Lower lobe of right lung (tissue), 2 donors: ENCODE results near the gene CMPK1. TPM values are rescaled to one million over a fixed set of nuclear protein-coding genes. Genes with fewer than 3 reads are reported as not detected.
"Not testable (repeated sequence)": the region's sequence is repeated elsewhere in the genome, so short reads cannot be mapped to it uniquely, and the experiment has no call there.

Source experiments
- ATAC-seq, 2 donors: fragments of 200-7000 bp; cut with Tn5 transposase; one replicate each; pipeline ENCODE4 v1.9.1; 2020 to 2022; ENCODE audit warnings: mild to moderate bottlenecking in 2 of 2, moderate library complexity in 2 of 2
- DNase-seq: peaks from one replicate; pipeline ENCODE4 v3.0.0-alpha.2; 2020
- H3K27ac ChIP-seq: fragments of 200-600 bp; one replicate; pipeline ENCODE4 v1.8.0; 2022
- H3K27me3 ChIP-seq: fragments of 200-600 bp; one replicate; pipeline ENCODE4 v1.8.0; 2022; ENCODE audit warnings: low read depth
- H3K36me3 ChIP-seq: fragments of 200-600 bp; one replicate; pipeline ENCODE4 v1.8.0; 2022; ENCODE audit warnings: mild to moderate bottlenecking
- H3K4me1 ChIP-seq: fragments of 200-600 bp; one replicate; pipeline ENCODE4 v1.8.0; 2022
- H3K4me3 ChIP-seq: fragments of 200-600 bp; one replicate; pipeline ENCODE4 v1.8.0; 2022; ENCODE audit warnings: mild to moderate bottlenecking
- H3K9me3 ChIP-seq: fragments of 200-600 bp; one replicate; pipeline ENCODE4 v1.8.0; 2022
- intact Hi-C: fragments of 100-400 bp; cut with DNase I; formaldehyde crosslinking; loops from one replicate; pipeline ENCODE4 v1.11.0; 2022
- long read RNA-seq: library from polyadenylated mRNA; unstranded; transcript quantifications from one replicate; pipeline ENCODE4 v2.0.0, GENCODE V29; 2021
- total RNA-seq: library from RNA; stranded (reverse); fragmentation: NEBNext Ultra II Directional; extraction: Animal tissue kit (Norgen Biotek cat#: 25700); gene quantifications from one replicate; pipeline ENCODE4 v1.2.1, GENCODE V29; 2021
- TF ChIP-seq, protein P1 (sequence below): fragments of 200-600 bp; IDR thresholded peaks from one replicate; pipeline ENCODE4 v1.8.0; 2022; ENCODE audit warnings: antibody characterized with exemption, mild to moderate bottlenecking
- donor health status: DM: no; HTN: yes; CAD: no; lungs with severe emphysema.

Gene CMPK1, protein sequence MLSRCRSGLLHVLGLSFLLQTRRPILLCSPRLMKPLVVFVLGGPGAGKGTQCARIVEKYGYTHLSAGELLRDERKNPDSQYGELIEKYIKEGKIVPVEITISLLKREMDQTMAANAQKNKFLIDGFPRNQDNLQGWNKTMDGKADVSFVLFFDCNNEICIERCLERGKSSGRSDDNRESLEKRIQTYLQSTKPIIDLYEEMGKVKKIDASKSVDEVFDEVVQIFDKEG
- total RNA-seq: 116 TPM
- long read RNA-seq, transcript CMPK1-202 (5 exons, 1,212 nt): minor isoform, 11 of 412 reads
- long read RNA-seq, transcript CMPK1-203 (6 exons, 2,930 nt): major isoform, 377 of 412 reads
- long read RNA-seq, partial matches to known transcripts: 10 of 412 reads
- long read RNA-seq, other reads (novel, unspliced or antisense): 12 of 412 reads

DNA sequence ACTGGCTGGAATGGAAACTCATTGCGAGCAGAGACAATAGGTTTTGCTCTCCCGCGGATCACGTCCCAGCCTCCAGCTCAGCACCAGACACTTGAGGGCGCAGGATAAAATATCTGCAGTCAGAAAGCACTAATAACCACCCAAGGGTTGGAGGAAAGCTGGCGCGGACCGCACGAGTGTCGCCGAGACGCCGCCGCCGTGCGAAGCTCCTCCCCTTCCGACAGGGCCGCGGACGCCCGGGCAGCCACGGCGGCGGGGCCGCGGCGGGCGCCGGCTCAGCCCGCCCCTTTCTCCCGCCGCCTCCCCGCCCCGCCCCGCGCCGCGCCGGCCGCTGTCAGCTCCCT, at the start of gene CMPK1:
Gene CMPK1, plus strand, starts transcription at position 213 of the 344 bp plus-strand sequence. CDS start 156 bp downstream, outside the sequence.
- H3K9me3 ChIP-seq: no peaks in the 10 kb centered on the region
- ATAC-seq (peak; percentile 91 to 93), DNase-seq (peak; percentile 90)
- H3K27me3 ChIP-seq: no peaks in the 10 kb centered on the region
- peak within 1 kb of the TSS; percentile 91 for H3K4me3 ChIP-seq
- H3K27ac ChIP-seq: peak within 1 kb of the TSS; percentile 96
- H3K4me1 ChIP-seq: peaks cover 30% of the 10 kb centered on the region
- TF ChIP-seq, protein P1, sequence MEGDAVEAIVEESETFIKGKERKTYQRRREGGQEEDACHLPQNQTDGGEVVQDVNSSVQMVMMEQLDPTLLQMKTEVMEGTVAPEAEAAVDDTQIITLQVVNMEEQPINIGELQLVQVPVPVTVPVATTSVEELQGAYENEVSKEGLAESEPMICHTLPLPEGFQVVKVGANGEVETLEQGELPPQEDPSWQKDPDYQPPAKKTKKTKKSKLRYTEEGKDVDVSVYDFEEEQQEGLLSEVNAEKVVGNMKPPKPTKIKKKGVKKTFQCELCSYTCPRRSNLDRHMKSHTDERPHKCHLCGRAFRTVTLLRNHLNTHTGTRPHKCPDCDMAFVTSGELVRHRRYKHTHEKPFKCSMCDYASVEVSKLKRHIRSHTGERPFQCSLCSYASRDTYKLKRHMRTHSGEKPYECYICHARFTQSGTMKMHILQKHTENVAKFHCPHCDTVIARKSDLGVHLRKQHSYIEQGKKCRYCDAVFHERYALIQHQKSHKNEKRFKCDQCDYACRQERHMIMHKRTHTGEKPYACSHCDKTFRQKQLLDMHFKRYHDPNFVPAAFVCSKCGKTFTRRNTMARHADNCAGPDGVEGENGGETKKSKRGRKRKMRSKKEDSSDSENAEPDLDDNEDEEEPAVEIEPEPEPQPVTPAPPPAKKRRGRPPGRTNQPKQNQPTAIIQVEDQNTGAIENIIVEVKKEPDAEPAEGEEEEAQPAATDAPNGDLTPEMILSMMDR: no peak
- H3K36me3 ChIP-seq: no peaks in the 10 kb centered on the region
- intact Hi-C loops: no loop called here

DNA sequence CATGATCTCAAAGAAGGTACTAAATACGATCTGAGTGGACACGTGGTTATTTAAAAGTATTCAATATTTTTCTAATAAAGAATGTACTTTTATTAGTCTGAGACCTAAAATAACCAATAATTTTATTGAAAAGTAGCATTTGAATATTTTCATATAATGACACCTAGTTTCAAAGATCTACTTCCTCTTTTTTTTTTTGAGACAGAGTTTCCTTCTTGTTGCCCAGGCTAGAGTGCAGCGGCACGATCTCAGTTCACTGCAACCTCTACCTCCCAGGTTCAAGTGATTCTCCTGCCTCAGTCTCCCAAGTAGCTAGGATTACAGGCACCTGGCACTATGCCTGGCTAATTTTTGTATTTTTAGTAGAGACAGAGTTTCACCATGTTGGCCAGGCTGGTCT, 45.5 kb upstream of the CMPK1 start:
- DNase-seq, H3K4me1 ChIP-seq, H3K9me3 ChIP-seq, intact Hi-C loops, H3K36me3 ChIP-seq, H3K27ac ChIP-seq, H3K4me3 ChIP-seq, H3K27me3 ChIP-seq, ATAC-seq: not testable (repeated sequence)

DNA sequence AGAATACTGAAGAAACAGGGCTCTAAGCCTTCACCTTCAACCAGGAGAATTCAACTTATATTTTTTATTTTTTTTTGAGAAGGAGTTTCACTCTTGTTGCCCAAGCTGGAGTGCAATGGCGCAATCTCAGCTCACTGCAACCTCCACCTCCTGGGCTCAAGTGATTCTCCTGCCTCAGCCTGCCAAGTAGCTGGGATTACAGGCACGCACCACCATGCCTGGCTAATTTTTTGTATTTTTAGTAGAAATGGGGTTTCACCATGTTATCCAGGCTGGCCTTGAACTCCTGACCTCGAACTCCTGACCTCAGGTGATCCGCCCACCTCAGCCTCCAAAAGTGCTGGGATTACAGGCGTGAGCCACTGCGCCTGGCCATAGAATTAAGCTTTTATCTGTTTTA, 38.7 kb upstream of the CMPK1 start:
- intact Hi-C loops, ATAC-seq, H3K27me3 ChIP-seq: not testable (repeated sequence)

DNA sequence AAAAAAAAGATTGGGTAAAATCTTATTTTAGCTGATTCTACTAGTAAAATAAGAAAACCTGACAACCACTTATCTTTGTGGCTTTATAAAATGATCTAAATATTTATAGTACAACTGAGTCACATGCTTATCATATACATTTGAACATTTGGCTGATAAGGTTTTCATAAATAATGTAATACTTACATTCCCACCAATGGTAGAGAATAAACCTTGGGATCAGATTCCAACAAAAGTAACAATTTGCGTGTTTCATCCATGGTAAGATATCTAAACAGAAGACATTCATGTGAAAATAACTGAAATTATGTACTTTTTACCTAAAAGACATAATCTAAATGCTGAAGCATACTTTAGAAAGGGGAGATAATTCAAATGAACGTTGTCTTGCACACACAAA, 38.0 kb upstream of the CMPK1 start:
- no peak for DNase-seq
- intact Hi-C loops: no loop called here
- TF ChIP-seq, protein P1: no peak

More for the DNA sequence above, 38.7 kb upstream of the CMPK1 start:
- not testable (repeated sequence) for H3K36me3 ChIP-seq, H3K4me1 ChIP-seq, H3K27ac ChIP-seq, H3K9me3 ChIP-seq, DNase-seq, H3K4me3 ChIP-seq

DNA sequence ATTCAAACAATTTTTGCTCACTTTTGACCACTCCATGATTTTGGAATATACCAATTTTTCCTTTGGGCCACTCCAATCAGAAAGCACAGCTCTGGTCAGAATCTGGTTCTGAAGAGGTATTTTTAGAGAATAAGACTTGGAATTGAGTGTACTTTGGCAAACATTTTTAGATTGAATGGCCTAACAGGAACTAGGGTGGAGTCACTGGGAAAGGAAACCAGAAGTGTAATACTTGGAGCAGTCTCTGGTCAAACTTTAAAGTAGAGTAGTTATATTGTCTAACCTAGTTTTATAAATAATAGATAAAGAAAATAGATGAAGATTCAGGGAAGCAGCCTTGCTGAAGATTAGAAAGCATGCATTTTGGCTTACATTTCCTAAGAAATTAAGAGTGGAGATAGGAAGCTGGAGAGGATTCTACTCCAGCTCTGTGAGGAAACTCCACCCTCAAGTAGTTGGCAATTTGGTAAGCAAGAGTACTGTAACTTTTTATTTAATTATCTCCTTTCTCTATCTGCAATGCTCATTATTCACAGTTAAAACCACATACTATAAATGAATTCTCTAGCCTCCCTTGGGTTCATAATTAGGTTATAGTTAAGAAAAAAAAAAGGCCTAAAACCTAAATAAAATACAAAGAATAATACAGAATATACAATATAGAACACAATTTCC, 35.4 kb upstream of the CMPK1 start:
- DNase-seq (no peak), ATAC-seq (peak in 1 of 2 donors; percentile 42)
- no peak overlapping the region for H3K4me3 ChIP-seq
- H3K9me3 ChIP-seq: no peaks in the 10 kb centered on the region
- peak overlapping the region; percentile 46 for H3K27ac ChIP-seq
- H3K4me1 ChIP-seq: peaks cover 8% of the 10 kb centered on the region
- H3K27me3 ChIP-seq: no peaks in the 10 kb centered on the region
- intact Hi-C loops: no loop called here
- H3K36me3 ChIP-seq: no peaks in the 10 kb centered on the region
- TF ChIP-seq, protein P1: no peak

More for the DNA sequence above, 38.0 kb upstream of the CMPK1 start:
- Histone ChIP-seq H3K9me3 (no peaks in the 10 kb centered on the region), H3K4me1 (peaks cover 8% of the 10 kb centered on the region), H3K27ac (no peak overlapping the region), H3K27me3 (no peaks in the 10 kb centered on the region), H3K36me3 (no peaks in the 10 kb centered on the region), H3K4me3 (no peak overlapping the region)
- no peak for ATAC-seq

DNA sequence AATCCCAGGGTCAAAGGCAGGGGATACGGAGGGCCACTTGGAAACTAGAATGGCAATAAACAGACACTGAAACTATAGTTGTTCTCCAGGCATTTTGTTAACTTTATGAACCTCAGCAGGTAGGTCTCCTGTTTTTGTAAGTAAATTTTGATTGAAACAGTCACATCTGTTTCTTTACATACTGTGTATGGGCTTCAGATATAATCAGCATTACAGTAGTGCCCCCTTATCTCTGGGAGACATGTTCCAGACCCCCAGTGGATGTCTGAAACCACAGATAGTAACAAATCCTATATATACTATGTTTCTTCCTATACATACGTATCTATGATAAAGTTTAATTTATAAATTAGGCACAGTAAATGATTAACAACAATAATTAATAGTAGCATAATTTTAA, 31.1 kb upstream of the CMPK1 start:
- no peak overlapping the region for H3K27ac ChIP-seq
- peaks cover 8% of the 10 kb centered on the region for H3K4me1 ChIP-seq
- no peaks in the 10 kb centered on the region for H3K36me3 ChIP-seq
- ATAC-seq (no peak), DNase-seq (no peak)
- no peak overlapping the region for H3K4me3 ChIP-seq
- no peaks in the 10 kb centered on the region for H3K9me3 ChIP-seq
- TF ChIP-seq, protein P1: no peak
- no peaks in the 10 kb centered on the region for H3K27me3 ChIP-seq
- intact Hi-C loops: no loop called here
